HG02973 (cell line): ENCODE data around the gene CDH12.

Source experiments
- ATAC-seq: cut with Tn5 transposase; IDR thresholded peaks from one replicate; pipeline ENCODE4 v1.9.1; 2021; ENCODE audit warnings: moderate library complexity; ENCODE audit not compliant: unreplicated experiment

CDH12 gene

DNA sequence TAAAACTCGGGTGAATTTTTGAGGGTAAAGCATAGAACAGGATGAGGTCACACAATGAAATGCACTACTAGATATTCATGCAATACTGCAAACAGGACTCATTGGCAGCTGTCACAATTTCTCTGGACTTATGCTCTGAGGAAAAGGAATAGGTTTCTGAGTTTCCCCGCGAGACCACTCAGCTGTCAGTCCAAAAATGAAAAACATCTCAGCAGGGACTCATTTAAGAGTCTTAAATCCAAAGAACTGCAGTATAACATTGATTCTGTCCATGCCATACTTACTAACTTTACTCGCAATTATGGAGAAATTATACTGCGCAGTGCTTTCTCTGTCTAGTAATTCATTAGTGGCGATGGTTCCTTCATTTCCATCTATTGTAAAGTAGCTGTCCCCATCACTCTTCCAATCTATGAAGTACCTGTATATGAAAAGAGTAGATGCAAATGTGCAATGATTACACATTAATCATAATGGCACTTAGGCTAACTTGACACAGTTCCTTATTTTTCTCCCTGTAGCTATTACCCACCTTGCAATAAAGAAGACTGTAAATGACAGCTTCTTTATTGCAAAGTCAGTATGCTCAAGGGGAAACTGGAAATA lies 1070.0 kb downstream of the CDH12 start:
- ATAC-seq = no peak

DNA sequence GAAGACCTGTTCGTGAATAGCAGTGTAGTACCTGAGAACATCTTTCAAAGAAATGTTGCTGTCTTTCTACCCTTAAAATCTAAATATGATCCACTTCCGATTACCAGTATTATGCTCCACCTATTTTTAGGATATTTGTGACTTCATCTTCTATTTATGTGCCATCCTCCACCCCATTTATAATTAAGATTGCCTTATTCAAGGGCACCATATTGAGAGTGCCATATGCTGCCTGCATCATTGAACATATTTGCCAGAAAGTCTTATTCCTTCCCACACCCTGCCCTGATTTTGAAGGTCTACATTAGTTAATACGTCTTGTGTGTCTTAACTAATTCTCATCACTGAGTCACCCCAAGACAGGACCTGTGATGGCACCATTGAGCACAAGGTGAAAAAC lies 1076.7 kb downstream of the CDH12 start:
- ATAC-seq = no peak

DNA sequence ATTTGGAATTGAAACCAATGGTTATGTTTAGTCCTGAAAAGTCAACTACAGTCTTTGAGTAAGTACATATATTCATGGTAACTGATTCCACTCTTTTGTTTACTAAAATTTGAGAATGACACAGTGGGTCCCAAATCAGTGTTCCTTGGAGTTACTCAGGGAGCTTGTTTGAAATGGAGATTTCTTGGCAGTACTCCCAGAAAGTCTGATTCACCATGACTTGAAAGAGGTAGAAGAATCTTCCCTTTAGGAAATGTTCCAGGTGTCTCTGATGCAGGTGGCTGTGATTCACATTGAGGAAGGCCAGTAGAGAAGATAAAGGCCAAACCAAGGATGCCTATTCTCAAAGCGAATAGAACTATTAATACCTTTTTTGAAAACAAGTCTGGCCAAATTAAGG lies 1078.3 kb downstream of the CDH12 start:
- ATAC-seq = no peak

DNA sequence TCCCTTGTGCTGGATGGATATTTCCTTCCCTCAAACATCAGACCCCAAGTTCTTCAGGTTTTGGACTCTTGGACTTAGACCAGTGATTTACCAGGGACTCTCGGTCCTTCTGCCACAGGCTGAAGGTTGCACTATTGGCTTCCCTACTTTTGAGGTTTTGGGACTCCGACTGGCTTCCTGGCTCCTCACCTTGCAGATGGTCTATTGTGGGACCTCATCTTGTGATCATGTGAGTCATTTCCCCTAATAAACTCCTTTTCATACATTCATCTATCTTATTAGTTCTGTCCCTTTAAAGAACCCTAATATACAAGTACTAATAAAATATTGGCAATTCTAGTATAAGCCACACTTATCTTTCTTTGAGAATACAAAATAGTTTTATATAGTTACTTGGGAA lies 1078.9 kb downstream of the CDH12 start:
- ATAC-seq = no peak

DNA sequence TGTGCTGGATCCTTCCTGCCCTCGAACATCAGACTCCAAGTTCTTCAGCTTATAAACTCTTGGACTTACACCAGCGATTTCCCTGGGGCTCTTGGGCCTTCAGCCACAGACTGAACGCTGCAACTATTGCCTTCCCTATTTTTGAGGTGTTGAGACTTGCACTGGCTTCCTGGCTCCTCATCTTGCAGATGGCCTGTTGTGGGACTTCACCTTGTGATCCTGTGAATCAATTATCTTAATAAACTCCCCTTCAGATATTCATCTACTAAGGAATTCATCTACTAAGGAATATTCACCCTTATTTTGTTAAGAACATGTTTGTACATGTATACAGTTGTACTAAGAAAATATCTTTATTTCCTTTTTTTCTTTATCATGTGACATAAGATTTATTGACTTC lies 1079.7 kb downstream of the CDH12 start:
- no peak for ATAC-seq

DNA sequence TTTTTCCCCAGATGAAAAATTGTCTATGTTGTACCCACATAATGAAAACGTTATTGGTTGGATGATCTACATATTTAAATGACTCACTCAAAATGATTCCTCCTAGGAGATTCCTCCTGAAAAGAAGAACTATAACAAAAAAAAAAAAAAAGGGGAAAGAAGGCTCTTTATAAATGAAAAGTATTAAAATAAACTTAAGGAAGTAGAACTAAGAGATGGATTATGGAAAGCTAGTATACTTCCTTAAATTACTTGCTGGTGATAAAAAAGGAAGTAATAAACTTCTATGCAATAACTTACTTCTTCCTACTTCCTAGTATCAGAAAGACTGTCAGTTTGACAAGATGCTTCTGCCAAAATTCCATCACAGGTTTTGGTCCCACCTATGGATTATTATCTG lies 1087.7 kb downstream of the CDH12 start:
- no peak for ATAC-seq

DNA sequence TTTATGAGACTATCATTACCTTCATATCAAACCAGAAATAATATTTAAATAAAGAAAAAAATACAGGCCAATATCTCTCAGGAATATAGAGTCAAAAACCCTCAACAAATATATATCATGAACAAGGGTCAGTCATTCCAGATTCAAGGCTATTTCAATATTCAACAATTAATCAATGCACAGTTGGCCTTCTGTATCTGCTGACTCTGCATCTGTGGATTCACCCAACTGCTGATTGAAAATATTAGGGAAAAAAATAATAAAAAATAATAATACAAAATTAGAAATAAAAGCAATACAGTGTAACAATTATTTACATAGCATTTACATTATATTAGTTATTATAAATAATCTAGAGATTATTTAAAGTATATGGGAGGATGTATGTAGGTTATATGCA lies 1114.0 kb downstream of the CDH12 start:
- ATAC-seq = no peak

DNA sequence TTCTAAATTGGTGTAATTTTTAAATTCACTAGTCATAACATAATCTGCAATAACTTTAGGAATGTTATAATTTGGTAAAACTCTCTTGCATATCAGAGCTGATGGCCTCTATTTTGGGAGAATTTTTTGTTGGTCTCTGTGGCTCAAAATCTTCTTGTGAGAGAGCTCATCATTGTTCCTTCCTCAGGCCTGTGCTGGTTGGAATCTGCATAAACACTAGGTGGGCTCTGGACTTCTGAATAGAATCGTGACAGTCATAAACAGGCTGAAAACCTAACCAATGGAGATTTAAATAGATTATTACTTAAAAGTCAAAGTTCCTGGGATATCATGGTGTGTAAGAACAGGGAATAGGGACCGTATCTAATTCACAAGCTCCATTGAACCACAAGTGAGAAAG lies 1129.6 kb downstream of the CDH12 start:
- ATAC-seq = no peak

DNA sequence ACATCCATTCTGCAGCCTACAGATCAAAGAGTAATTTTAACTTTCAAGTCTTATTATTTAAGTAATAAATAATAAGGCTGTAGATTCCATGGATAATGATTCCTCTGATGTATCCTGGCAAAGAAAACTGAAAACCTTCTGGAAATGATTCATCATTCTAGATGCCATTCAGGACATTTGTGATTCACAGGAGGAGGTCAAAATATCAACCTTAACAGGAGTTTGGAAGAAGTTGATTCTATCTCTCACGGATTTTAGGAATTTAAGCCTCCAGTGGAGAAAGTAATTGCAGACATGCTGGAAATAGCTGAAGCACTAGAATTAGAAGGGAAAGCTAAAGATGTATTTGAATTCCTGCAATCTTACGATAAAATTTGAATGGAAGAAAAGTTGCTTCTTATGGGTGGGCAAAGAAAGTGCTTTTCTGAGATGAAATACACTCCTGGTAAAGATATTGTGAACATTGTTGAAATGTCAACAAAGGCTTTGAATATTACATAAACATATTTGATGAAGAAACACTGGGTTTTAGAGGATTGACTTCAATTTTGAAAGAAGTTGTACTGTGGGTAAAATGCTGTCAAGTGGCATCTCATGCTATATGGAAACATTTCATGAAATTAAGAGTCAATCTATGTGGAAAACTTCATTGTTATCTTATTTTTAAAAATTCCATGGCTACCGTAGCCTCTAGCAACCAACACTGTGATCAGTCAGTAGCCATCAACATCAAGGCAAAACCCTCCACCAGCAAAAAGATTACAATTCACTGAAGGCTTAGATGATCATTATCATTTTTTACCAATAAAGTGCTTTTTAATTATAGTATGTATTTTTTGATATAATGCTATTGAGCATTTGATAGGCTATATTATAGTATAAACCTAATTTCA lies 1141.0 kb downstream of the CDH12 start:
- ATAC-seq = no peak

DNA sequence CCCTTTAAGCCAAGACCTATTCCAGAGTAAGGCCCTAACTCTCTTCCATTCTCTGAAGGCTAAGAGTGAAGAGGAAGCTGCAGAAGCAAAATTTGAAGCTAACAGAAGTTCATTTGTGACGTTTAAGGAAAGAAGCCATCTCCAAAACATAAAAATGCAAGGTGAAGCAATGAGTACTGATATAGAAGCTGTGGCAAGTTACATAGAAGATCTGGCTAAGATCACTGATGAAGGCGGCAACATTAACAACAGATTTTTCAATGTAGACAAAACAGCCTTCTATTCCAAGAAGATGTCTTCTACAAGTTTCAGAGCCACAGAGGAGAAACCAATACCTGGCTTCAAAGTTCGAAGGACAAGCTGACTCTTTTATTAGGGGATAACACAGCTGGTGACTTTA lies 1143.4 kb downstream of the CDH12 start:
- no peak for ATAC-seq

DNA sequence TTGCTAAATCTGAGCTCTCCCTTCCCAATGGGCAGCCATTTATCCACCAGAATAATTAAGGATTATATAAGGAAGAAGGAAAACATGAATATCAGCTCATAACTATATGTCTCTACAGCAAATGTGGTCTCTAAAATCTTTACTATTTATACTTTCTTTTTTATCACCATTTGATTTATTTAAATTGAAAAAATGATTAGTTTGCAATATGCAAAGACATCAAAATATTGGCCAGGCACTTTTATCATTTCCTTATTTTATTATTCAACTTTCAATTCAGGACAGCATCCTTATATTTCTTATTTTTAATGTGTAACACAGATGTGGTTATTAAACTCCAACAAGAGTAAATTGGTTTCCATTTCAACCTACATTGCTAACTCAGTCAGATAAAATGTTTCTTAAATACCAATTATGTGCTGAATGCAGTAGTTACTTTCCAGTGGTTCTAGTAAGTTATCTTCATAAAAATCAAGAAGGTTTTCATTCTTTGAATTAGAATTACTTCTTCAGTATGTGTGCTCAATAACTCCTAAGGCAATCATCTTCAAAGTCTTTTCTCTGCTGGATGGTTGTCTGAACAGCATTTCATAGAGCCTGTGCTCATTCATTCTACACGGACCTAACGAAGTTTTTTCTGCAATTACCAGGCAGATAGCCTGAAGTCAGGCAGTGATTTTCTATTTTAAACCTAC lies 1148.0 kb downstream of the CDH12 start:
- no peak for ATAC-seq

DNA sequence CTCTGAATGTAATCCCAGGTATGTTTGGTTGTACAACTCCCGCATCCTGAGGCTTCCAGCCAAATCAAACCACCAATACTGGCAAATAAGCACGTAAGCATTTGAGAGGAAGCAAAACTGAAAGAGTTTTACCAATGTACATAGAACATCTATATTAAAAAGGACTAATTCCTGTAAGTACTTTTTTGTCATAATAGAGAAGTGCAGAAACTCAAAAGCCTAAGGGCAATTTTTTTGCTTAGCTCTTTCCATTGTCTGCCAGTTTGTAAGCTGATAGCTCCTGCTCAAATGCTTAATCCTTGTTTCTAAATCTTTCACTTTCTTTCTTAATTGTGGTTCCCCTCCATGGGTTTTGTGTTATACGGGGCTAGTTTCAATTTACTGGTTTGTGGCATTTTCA lies 1151.8 kb downstream of the CDH12 start:
- no peak for ATAC-seq
